Hematopoietic multipotent progenitor cell treated with erythropoietin and hydrocortisone succinate and interleukin-3 and kit ligand, for 4 days (in vitro differentiated cells): ENCODE results near the gene THAP5.

ENCODE experiments used
- DNase-seq: peaks from one replicate; pipeline ENCODE4 v3.0.0-alpha.2; 2015

The THAP5 gene

GRCh38 chr7:108528183-108528712 is 41.3 kb downstream of the THAP5 start:
- DNase-seq: no peak

GRCh38 chr7:108526768-108527017 is 42.8 kb downstream of the THAP5 start:
- DNase-seq: no peak

GRCh38 chr7:108525985-108526767 is 43.3 kb downstream of the THAP5 start, which contains the start of gene PNPLA8:
Gene PNPLA8, minus strand, starts transcription at chr7:108526135. Its CDS starts 10,644 bp downstream, at chr7:108515491.
- DNase-seq: peak; percentile 100

GRCh38 chr7:108525327-108525984 is 44.0 kb downstream of the THAP5 start:
- DNase-seq: peak; percentile 31

- DNase-seq: no peak
Observed at GRCh38 chr7:108522780-108523179, 46.7 kb downstream of the THAP5 start.

GRCh38 chr7:108517951-108518350 is 51.6 kb downstream of the THAP5 start:
- DNase-seq: no peak

- peak; percentile 10 for DNase-seq
Observed at GRCh38 chr7:108515630-108516029, 53.9 kb downstream of the THAP5 start.

GRCh38 chr7:108515013-108515412 is 54.5 kb downstream of the THAP5 start:
- no peak for DNase-seq
